Thymus (tissue), 11 donors: Measurements from ENCODE around the gene PHKG1. TPM values are rescaled to one million over a fixed set of nuclear protein-coding genes. Genes with fewer than 3 reads are reported as not detected.
A peak's percentile ranks its signal among the peaks of the same experiment; 100 is the strongest.
"Not testable (repeated sequence)": the region's sequence is repeated elsewhere in the genome, so short reads cannot be mapped to it uniquely, and the experiment has no call there.

Source experiments
- DNase-seq, 9 donors: peaks; one replicate each; pipeline ENCODE4 v3.0.0-alpha.2; 2013; ENCODE audit warnings: low spot score in 9 of 9, low read depth in 6 of 9, missing footprints in 1 of 9
- H3K27ac ChIP-seq, 2 donors: one replicate each; pipeline ENCODE4 v1.5.1; 2013; ENCODE audit warnings: control low read depth in 1 of 2, low read depth in 1 of 2, low read length in 1 of 2, mild to moderate bottlenecking in 1 of 2, moderate library complexity in 1 of 2
- H3K27me3 ChIP-seq, 2 donors: one replicate each; pipeline ENCODE4 v1.5.1; 2013; ENCODE audit warnings: low read length in 1 of 2; ENCODE audit not compliant: control insufficient read depth in 2 of 2, insufficient read depth in 1 of 2
- H3K36me3 ChIP-seq, 2 donors: one replicate each; pipeline ENCODE4 v1.5.1; 2013; ENCODE audit warnings: low read length in 1 of 2, mild to moderate bottlenecking in 1 of 2, moderate library complexity in 1 of 2; ENCODE audit not compliant: control insufficient read depth in 2 of 2, insufficient read depth in 2 of 2
- H3K4me1 ChIP-seq, 2 donors: one replicate each; pipeline ENCODE4 v1.5.1; 2013; ENCODE audit warnings: low read length in 2 of 2; ENCODE audit not compliant: control insufficient read depth in 2 of 2, insufficient read depth in 2 of 2
- H3K4me3 ChIP-seq, 2 donors: one replicate each; pipeline ENCODE4 v1.5.1; 2013; ENCODE audit warnings: low read length in 2 of 2, control low read depth in 1 of 2, mild to moderate bottlenecking in 1 of 2
- H3K9me3 ChIP-seq, 2 donors: one replicate each; pipeline ENCODE4 v1.5.1; 2013; ENCODE audit warnings: low read length in 1 of 2, mild to moderate bottlenecking in 1 of 2; ENCODE audit not compliant: control insufficient read depth in 2 of 2, insufficient read depth in 1 of 2
- WGBS: extraction: QIAGEN DNeasy Blood & Tissue Kit; methylation state at CpG from one replicate; pipeline ENCODE4 v1.1.7; 2013; 5-methylcytosine and 5-hydroxymethylcytosine counted together
- polyA plus RNA-seq: library from polyadenylated mRNA; stranded (reverse); fragments of 200-250 nt; gene quantifications from one replicate; pipeline ENCODE4 v1.2.3, GENCODE V29; 2013
- total RNA-seq: library from RNA; stranded (reverse); fragments of 120-200 nt; gene quantifications from one replicate; pipeline ENCODE4 v1.2.4, GENCODE V29; 2013
- donor health status: healthy.

Gene PHKG1
- total and polyA plus RNA-seq, 2 donors: 0.85 to 1.7 TPM

- peaks cover 49 to 58% of the 10 kb centered on the region in 2 donors for H3K36me3 ChIP-seq
- no peaks in the 10 kb centered on the region for H3K9me3 ChIP-seq
- 99% methylated on average over 3 of the region's 3 CpGs for WGBS
- H3K27me3 ChIP-seq: no peaks in the 10 kb centered on the region
- DNase-seq: no peak
- no peak overlapping the region for H3K4me3 ChIP-seq
- peaks cover 0 to 4% of the 10 kb centered on the region in 2 donors for H3K4me1 ChIP-seq
- no peak overlapping the region for H3K27ac ChIP-seq
These were observed 15.1 kb downstream of the PHKG1 start for GRCh38 chr7:56077681-56078080.

GRCh38 chr7:56074371-56074791, 18.4 kb downstream of the PHKG1 start:
- 58% methylated on average over 19 of the region's 19 CpGs for WGBS
- H3K27ac ChIP-seq: no peak overlapping the region
- H3K4me3 ChIP-seq: no peak overlapping the region
- peak in 5 of 9 donors; percentile 27 to 69 (median 50) for DNase-seq
- peaks cover 0 to 2% of the 10 kb centered on the region in 2 donors for H3K4me1 ChIP-seq
- H3K27me3 ChIP-seq: no peaks in the 10 kb centered on the region
- H3K36me3 ChIP-seq: peaks cover 39 to 58% of the 10 kb centered on the region in 2 donors
- H3K9me3 ChIP-seq: no peaks in the 10 kb centered on the region

- not testable (repeated sequence) for H3K4me1 ChIP-seq, H3K4me3 ChIP-seq, H3K9me3 ChIP-seq, H3K27me3 ChIP-seq, H3K27ac ChIP-seq, DNase-seq
- H3K36me3 ChIP-seq: peaks cover 29 to 41% of the 10 kb centered on the region in 2 donors
- WGBS: 97% methylated on average over 13 of the region's 13 CpGs
These were observed 26.4 kb downstream of the PHKG1 start for GRCh38 chr7:56066376-56066775.

GRCh38 chr7:56063882-56064625, 28.7 kb downstream of the PHKG1 start, which contains the start of gene SUMF2:
Gene SUMF2, plus strand, starts transcription at chr7:56064286. Its CDS starts 26 bp downstream, at chr7:56064312.
- Histone ChIP-seq H3K27me3 (no peaks in the 10 kb centered on the region), H3K9me3 (no peaks in the 10 kb centered on the region), H3K36me3 (peaks cover 19 to 42% of the 10 kb centered on the region in 2 donors), H3K4me1 (peaks cover 4 to 6% of the 10 kb centered on the region in 2 donors), H3K4me3 (peak within 1 kb of the TSS; percentile 89 to 94), H3K27ac (peak within 1 kb of the TSS; percentile 89 to 96)
- peak; percentile 75 to 95 (median 89) for DNase-seq
- 1% methylated on average over 49 of the region's 49 CpGs for WGBS

GRCh38 chr7:56063500-56063881, 29.3 kb downstream of the PHKG1 start:
- H3K27me3 ChIP-seq: no peaks in the 10 kb centered on the region
- H3K9me3 ChIP-seq: no peaks in the 10 kb centered on the region
- 93% methylated on average over 7 of the region's 7 CpGs for WGBS
- H3K4me1 ChIP-seq: peaks cover 4 to 6% of the 10 kb centered on the region in 2 donors
- peak overlapping the region; percentile 89 to 94 for H3K4me3 ChIP-seq
- DNase-seq: no peak
- H3K27ac ChIP-seq: peak overlapping the region; percentile 89 to 96
- peaks cover 13 to 44% of the 10 kb centered on the region in 2 donors for H3K36me3 ChIP-seq

GRCh38 chr7:56062382-56062781, 30.4 kb downstream of the PHKG1 start:
- H3K27ac ChIP-seq: no peak overlapping the region

GRCh38 chr7:56053993-56054392, 38.8 kb downstream of the PHKG1 start:
- no peak for DNase-seq
- Histone ChIP-seq H3K4me3 (no peak overlapping the region), H3K36me3 (peaks cover 22 to 45% of the 10 kb centered on the region in 2 donors), H3K4me1 (peaks cover 10 to 11% of the 10 kb centered on the region in 2 donors), H3K27me3 (no peaks in the 10 kb centered on the region), H3K27ac (no peak overlapping the region), H3K9me3 (peaks cover 0 to 2% of the 10 kb centered on the region in 2 donors)
- WGBS: 97% methylated on average over 2 of the region's 2 CpGs

More at GRCh38 chr7:56062382-56062781, 30.4 kb downstream of the PHKG1 start:
- peaks cover 17 to 52% of the 10 kb centered on the region in 2 donors for H3K36me3 ChIP-seq
- H3K4me3 ChIP-seq: no peak overlapping the region
- H3K4me1 ChIP-seq: peaks cover 4 to 6% of the 10 kb centered on the region in 2 donors
- 89% methylated on average over 2 of the region's 2 CpGs for WGBS
- no peaks in the 10 kb centered on the region for H3K27me3 ChIP-seq
- no peak for DNase-seq
- no peaks in the 10 kb centered on the region for H3K9me3 ChIP-seq

- Histone ChIP-seq H3K4me1 (peaks cover 10 to 11% of the 10 kb centered on the region in 2 donors), H3K4me3 (no peak overlapping the region), H3K27ac (peak overlapping the region in 1 of 2 donors; percentile 42), H3K36me3 (peaks cover 22 to 39% of the 10 kb centered on the region in 2 donors), H3K27me3 (no peaks in the 10 kb centered on the region), H3K9me3 (peaks cover 0 to 2% of the 10 kb centered on the region in 2 donors)
- DNase-seq: no peak
- 90% methylated on average over 9 of the region's 9 CpGs for WGBS
These were observed 39.4 kb downstream of the PHKG1 start for GRCh38 chr7:56053379-56053778.
